Right forelimb (tissue), 1 donor: ENCODE measurements around the gene RIN3.

Experiments used
- DNase-seq: peaks from one replicate; pipeline ENCODE4 v3.0.0-alpha.2; 2018

RIN3 gene

DNA sequence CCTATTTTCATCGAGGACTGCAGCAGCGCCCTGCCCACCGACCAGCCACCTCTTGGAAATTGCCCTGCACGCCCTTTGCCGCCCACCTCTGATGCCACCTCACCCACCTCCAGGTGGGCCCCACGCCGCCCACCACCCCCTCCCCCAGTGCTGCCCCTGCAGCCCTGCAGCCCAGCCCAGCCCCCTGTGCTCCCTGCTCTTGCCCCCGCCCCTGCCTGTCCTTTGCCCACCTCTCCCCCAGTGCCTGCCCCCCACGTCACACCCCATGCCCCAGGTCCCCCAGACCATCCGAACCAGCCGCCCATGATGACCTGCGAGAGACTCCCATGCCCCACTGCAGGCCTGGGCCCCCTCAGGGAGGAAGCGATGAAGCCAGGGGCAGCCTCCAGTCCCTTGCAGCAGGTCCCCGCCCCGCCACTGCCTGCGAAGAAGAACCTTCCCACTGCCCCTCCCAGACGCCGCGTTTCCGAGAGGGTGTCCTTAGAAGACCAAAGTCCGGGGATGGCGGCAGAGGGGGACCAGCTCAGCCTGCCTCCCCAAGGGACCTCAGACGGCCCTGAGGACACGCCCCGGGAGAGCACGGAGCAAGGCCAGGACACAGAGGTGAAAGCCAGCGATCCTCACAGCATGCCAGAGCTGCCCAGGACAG, 138.3 kb downstream of the RIN3 start:
- DNase-seq: no peak

DNA sequence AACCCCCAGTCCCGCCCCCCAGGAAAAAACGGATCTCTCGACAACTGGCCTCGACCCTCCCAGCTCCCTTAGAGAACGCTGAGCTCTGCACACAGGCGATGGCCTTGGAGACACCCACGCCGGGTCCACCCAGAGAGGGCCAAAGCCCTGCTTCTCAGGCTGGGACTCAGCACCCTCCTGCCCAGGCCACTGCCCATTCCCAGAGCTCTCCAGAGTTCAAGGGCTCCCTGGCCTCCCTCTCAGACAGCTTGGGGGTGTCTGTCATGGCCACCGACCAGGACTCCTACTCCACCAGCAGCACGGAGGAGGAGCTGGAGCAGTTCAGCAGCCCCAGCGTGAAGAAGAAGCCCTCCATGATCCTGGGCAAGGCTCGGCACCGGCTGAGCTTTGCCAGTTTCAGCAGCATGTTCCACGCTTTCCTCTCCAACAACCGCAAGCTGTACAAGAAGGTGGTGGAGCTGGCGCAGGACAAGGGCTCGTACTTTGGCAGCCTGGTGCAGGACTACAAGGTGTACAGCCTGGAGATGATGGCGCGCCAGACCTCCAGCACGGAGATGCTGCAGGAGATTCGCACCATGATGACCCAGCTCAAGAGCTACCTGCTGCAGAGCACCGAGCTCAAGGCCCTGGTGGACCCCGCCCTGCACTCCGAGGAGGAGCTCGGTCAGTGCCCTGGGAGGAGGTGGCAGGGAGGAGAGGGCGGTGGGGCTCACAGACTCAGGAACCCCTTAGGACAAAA, 139.0 kb downstream of the RIN3 start:
- DNase-seq: no peak

DNA sequence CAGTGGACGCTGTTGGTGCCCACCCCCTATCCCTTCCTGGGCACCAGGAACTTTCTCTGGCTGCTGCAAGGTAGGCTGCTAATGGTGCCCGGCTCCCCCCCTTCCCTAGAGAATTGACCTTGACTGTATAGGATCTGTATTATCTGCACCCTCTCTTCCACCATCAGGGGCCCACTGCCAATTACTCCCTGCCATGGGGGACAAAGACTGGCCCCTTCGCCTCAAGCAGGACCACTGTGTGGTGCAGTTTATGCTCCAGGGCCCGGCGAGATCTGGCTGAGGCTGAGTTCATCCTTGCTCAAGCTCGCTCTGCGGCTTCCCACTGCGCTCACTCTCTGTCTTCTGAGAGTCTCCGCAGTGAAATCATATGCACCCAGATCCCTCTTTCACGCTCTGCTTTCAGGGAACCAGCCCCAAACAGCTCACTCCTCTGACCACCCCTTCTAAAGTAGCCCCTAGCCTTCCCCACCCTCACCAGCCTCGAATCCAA, 139.6 kb downstream of the RIN3 start:
- DNase-seq: no peak

DNA sequence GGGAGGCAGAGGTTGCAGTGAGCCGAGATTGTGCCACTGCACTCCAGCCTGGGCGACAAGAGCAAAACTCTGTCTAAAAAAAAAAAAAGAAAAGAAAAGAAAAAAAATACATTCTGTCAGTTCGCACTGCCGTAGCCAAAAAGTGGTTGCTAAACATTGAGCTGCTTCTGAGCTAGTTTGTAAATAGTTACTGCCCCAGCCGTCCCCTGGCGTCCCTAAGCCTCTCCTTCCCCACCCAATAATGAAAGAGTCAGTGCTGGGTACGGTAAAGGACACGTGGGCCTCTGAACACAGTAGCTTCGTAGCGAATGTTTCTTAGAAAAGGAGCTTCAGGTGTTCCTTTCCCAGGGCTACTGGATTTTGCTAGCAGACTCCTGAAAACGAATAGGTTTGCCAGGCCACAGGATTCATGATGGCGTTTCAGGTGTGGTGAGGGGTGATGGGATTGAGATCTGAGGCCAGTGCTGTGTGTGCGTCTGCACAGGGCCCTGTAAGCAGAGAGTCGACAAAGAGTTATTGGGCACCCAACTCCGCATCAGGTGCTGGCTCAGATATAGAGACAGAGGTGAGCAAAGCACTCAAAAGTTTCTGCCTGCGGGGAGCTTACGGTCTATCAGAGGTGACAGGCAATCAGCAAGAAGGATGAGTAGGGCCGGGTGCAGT, 140.8 kb downstream of the RIN3 start:
- no peak for DNase-seq

DNA sequence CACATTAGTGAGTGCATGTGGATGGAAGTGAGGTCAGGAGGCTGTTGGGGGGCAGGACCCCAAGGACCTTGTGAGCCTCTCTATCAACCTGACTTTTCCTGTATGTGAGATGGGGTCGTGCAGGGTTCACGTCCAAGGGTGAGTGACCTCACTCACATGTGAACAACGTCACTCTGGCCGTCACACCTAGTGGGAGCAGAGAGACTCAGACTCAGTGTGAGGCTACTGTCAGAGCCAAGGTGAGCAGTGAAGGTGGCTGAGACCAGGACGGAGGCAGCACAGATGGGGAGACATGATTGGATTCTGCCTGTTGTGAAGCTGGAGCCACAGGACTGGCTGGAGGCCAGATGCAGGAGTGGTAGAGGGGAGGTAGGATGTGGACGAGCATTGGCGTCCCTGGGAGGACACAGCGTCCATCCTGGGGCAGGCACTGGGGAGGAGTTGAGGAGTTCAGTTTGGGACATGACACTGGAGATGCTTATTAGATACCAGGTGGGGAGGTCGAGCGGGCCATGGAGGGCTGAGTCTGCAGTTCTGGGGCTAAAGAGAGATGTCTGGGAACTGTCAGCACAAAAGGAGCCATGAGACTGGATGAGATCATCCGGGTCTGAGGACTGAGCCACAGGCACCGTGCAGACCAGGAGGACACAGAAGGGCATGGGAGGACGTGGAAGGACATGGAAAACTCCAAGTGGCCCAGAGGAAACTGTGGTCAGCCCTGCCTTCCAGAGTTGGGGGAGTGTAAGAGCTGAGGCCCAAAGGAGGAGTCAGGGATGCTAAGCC, 142.0 kb downstream of the RIN3 start:
- DNase-seq: no peak

DNA sequence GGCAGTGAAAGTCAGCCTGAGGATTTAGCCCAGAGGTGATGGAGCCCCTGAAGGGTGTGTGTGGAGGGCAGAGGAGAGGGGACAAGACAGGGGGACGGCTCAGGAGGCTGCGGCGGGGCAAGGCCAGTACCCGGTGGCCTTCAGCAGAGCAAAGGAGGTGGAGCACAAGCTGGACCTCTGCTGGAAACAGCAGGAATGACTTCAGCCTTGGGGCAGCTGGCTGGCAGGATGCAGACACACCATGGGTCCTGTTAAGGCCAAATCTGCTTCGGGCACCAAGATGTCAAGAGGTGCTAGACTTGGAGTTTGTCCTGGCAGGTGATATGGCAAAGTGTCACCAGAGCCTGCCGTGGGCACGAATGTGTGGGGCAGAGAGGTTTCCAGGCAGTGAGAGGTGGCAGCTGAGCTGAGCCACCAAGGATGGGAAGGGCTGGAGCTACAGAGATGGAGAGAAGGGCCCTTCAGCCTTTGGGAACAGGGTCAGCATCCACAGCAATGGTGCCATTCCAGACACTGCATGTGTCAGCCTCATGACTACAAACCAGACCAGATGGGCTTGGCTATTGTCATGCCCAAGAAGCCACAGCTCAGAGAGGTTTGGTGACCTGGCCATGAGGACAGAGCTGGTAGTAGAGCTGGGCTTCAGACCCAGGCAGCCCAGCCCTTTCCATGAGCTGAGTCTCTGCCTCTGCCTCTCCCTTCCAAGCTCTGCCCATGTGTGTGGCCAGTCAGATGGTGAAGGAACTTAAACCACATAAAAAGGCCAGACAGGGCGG, 142.9 kb downstream of the RIN3 start:
- DNase-seq: no peak

DNA sequence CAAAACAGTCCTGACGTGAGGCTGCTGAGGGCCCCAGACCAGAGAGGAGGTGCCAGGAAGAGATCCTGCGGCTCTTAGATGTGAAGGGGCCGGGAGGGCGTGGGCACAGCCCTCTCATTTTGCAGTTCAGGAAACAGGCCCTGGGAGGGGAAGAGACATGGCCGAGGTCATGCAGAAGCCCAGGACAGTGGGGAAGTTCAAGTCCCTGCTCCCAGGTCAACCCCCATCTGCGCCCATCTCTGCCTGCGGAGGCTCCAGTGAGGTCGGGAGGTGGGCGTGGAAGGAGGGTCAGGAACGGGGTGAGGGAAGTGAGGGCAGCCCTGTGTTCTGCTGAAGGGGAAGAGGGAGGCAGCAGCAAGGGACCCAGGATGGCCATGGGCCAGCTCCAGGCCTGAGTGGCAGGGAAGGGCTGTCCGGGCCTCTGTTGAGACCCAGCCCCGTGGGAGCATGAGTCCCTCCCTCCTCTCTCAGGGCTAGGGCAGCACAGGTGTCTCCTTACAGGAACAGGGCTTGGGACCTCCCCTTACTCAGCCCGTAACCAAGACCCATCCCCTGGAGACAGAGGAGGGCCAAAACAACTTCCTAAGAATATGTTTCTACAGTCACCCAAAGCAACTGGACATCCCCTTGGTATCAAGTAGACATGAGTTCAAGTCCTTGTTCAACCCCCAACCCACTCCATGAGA, 144.0 kb downstream of the RIN3 start:
- no peak for DNase-seq

DNA sequence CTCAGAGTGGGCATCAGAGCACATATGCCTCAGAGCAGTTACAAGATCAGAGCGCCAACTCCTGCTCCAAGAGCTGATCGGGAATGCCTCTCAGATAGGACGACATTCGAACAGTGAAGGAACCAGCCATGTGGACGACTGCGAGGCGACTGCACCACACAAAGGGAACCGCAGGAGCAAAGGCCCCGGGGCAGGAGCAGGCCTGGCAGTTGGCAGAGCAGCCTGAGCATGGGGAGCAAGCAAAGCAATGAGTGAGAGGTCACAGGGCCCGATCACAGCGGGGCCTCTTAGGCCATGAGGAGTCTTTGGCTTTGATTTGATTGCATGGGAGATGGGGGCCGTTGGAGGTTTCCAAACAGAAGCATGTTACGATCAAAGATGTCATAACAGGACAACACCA, 144.6 kb downstream of the RIN3 start:
- no peak for DNase-seq

DNA sequence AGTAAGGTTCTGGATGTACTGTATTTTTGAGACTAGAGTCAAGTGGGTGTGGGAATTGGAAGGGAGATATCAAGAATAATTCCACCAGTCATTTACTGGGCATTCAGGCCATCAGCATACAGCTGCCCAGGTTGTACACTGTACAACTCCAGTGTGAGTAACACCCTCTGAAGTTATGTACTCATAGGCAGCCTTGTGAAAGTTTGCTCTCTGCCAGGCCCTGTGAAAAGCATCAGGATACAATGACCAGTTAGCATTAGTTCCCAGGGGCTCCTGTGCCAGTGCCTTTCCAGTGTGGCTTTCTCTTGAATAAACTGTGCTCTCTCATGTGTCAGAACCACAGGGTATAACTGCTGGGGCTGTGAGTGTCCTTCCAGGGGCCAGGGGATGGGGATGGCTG, 145.1 kb downstream of the RIN3 start:
- DNase-seq: no peak

DNA sequence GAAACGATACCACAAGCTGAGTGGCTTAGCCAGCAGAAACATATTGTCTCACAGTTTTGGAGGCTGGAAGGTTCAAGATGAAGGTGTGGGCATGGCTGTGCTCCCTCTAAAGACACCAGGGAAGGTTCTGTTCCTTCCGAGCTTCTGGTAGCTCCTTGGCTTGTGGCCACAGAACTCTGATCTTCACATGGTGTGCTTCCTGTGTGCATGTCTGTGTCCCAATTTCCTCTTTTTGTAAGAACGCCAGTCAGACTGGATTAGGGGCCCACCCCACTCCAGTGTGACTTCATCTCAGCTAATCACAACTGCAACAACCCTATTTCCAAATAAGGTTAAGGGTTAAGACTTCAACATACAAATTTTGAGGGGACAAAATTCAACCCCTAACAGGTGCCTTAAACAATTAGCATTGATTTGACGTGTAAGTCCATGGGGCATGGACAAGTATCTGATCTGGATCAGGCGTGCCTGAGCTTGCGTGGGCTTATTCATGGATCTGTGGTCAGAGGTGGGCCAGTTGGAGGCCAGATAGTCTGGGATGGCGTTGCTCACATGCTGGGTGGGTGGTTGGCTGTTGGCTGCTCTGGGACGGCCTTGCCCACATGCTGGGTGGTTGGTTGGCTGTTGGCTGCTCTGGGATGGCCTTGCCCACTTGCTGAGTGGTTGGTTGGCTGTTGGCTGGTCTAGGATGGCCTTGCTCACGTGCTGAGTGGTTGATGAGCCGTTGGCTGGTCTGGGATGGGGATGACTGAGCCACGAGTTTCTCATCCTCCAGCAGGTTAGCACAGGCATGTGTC, 146.4 kb downstream of the RIN3 start:
- DNase-seq: no peak

DNA sequence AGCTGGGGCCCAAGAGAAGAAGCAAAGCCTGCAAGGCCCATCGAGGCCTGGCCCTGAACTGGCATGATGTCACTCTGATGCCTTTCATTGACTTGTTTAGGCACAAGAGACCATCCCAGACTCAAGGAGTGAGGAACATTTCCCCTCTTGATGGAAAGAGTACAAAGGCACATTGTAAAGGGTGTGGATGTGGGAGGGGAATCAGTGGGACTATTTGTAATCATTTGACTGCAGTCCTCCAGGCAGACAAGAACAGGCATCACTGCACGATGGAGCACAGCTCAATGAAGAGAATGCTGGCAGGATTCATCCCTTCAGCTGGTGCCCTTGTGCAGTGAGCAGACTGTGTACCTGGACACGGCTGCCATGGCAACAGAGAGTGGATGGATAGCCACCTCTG, 147.0 kb downstream of the RIN3 start:
- no peak for DNase-seq

DNA sequence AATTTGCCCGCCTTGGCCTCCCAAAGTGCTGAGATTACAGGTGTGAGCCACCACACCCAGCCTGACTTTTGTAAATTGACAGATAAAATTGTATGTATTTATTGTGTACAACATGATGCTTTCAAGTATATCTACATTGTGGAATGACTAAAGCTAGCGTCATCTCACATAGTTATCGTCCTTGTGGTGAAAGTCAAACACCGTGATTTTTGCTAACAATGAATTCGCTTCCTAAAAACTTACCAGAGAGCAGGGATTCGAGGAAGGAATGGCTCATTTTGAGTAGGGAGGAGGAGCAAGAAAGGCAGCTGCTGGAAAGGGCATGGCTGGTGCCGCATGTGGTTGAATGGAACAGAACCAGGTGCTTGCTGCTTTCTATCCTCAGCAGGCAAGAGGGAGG, 149.5 kb downstream of the RIN3 start:
- no peak for DNase-seq

DNA sequence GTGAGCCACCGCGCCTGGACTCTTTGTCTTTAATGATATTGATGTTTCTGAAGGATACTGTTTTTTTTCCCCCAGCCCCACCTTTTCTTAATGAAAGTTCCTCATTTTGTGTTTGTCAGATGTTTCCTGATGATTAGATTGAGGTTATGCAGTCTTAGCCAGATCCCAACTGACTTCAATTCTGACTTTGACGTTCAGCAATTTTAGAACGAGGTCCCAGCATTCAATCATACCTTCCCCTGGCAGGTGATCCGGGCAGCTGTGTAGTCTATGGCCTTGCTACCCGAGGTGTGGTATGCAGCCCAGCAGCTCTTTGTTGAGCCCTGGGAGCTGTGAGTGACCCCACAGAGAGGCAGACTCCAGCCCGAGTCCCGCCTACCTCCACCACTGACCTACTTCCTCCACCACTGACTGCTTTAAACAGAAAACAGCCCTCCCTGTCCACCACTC, 152.1 kb downstream of the RIN3 start:
- no peak for DNase-seq

DNA sequence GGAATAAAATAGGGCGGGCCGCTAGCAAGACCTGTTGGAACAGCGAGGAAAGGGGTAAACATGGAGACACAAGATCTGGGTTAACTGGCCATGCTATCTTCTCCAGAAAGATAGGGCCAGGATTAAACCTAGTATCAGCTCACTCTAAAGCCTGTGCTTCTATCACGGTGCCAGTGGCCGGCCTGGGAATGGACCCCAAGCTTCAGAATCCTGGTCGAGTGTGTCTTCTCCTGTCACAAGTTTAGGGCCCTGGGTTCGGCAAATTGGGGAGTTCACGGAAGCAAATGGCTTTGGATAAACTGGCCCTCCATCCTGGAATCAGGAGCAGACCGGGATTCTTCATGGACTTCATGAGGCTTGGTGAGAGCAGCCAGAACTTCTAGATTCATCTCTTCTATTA, 152.7 kb downstream of the RIN3 start:
- DNase-seq: no peak

DNA sequence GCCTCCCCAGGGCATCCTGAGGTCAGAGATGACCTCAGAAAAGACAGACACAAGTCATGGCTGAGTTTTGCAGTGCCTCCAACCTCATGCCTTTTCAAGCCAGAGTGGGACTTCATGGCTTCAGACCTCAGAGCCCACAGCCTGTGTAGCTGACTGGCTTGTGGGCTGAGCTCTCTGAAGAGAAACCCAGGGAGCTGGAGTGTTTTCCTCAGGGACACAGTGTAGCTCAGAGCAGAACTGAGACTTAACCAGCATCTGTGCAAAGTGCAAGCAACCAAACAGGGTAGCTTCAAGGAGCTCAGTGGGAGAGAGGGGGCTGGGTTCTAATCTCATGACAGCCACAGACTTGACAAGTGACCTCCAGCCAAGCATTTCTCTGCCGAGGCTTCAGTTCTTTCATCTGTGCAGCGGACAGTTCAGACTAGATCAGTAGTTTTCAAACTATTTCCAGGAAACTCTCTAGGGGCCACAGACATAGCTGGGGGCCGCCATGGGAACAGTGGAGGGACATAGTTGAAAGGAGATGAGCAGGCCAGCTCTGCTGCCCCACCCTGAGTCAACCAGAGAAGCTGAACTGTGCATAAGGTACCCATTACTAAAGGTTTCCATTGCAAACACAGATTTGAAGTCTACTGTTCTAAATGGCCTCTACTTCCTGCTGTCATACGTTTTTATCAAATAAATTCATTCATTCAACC, 154.8 kb downstream of the RIN3 start:
- no peak for DNase-seq

DNA sequence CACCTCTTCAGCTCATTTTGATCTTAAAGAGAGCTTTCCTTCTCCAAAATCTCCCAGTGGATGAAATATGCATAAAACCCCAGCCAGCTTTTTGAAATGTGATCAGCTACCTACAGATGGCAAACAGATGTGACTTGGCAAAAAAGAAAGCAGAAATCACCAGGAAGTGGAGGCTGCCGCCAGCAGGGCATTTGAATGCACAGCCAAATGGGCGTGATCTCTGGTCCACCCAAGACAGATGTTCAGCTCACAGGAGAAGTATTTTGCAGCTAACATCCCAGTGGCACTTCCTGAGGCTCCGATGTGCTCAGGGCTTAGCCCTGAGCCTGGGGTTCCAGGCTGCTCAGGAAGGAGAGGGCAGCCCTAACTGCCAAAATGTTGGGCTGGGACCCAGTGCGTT, 156.6 kb downstream of the RIN3 start:
- peak; percentile 75 for DNase-seq

DNA sequence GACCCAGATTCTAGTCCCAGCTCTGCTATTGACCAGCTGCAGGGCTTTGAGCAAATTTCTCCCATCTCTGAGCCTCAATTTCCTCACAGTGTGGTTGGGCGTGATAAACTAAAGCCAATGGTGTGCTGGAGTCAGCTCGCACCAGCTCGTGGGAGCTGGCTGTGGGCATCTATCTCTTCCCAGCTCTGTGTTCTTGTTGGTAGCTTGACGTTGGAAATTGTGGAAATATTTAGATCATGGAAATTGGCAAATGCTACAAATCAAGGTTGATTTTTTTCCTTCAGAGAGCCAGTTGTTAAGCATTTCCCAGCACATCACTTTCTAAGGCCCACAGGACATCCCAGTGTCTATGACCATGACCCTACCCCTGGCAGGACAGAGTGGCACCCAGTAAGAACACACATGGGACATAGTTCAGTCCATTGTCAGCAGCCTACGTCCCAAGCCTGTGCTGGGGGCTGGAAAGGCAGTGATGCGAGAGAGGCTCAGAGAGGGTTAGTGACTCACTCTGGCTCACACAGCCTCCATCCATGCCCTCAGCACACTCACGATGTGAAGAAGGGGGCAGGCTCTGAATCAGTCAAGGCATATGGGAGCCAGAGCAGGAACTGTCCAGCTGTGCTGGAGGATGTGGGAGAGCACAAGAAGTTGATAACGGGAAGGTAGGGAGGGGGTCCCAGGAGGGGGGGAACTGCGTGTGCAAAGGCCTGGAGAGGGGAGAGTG, 157.2 kb downstream of the RIN3 start:
- no peak for DNase-seq

DNA sequence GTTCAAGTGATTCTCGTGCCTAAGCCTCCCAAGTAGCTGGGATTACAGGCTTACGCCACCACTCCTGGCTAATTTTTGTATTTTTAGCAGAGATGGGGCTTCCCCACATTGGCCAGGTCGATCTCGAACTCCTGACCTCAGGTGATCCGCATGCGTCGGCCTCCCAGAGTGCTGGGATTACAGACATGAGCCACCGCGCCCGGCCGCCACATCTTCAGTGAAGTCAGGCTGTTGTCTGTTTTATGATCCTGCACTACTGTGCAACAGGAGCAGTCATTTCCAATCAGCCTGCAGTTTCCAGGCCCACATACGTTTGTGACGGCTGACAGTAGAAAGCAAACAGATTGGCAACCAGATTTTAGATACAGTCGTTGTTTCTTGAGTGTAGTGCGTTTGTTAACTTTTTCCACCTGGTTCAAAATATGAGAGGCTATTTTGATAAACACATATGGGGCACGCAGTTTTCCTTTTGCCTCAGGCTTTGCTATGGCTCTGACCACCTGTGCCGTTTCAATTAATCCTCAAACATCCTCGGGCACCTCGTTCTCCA, 160.1 kb downstream of the RIN3 start:
- DNase-seq: no peak

DNA sequence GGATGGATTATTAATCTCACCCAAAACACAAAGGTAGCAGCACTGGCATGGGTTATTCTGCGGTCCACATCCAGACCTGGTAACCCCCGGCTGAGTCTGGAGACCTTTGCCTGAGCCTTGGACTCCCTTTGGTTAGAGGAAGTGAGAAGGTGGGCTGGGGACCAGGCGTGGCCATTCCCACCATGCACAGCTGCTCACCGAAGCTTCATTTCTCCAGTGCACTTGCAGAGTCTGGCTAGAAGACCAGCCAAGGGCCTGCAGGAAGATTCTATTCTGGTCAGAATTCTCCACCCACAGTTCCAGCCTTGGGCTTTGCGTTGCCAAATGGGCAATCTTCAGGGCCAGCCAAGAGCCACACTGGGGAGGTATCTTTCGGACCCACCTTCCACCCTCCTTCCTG, 161.8 kb downstream of the RIN3 start:
- DNase-seq: peak; percentile 4
